Colonic mucosa (tissue), 4 donors: ENCODE results near the gene IL32. TPM values are rescaled to one million over a fixed set of nuclear protein-coding genes. Genes with fewer than 3 reads are reported as not detected.
A peak's percentile ranks its signal among the peaks of the same experiment; 100 is the strongest.

ENCODE experiments used
- DNase-seq: peaks from one replicate; pipeline ENCODE4 v3.0.0-alpha.2; 2020
- H3K27ac ChIP-seq: fragments of 200-600 bp; one replicate; pipeline ENCODE4 v1.8.0; 2021
- H3K27me3 ChIP-seq: fragments of 200-600 bp; one replicate; pipeline ENCODE4 v1.8.0; 2021
- H3K36me3 ChIP-seq: fragments of 200-600 bp; one replicate; pipeline ENCODE4 v1.8.0; 2021
- H3K4me1 ChIP-seq: fragments of 200-600 bp; one replicate; pipeline ENCODE4 v1.8.0; 2021; ENCODE audit warnings: mild to moderate bottlenecking
- H3K4me3 ChIP-seq: fragments of 200-600 bp; one replicate; pipeline ENCODE4 v1.8.0; 2021
- H3K9ac ChIP-seq, 2 donors: one replicate each; pipeline ENCODE4 v1.7.0; 2013; ENCODE audit warnings: control low read depth in 2 of 2, low read depth in 2 of 2, low read length in 2 of 2
- H3K9me3 ChIP-seq: fragments of 200-600 bp; one replicate; pipeline ENCODE4 v1.8.0; 2021
- intact Hi-C: fragments of 100-400 bp; cut with DNase I; formaldehyde crosslinking; loops from one replicate; pipeline ENCODE4 v1.14.1; 2022
- total RNA-seq, 2 donors: library from RNA; stranded (reverse); fragmentation: NEBNext Ultra II Directional in 1 of 2; extraction: Animal tissue kit (Norgen Biotek cat#: 25700) in 1 of 2; gene quantifications; one replicate each; pipeline ENCODE4 v1.2.1, GENCODE V29; 2021
- TF ChIP-seq, protein P1 (sequence below): fragments of 200-600 bp; IDR thresholded peaks from one replicate; pipeline ENCODE4 v1.8.0; 2022; ENCODE audit warnings: antibody characterized with exemption, mild to moderate bottlenecking
- donor health status: healthy.
- donor health status: DM: no; HTN: no; CAD: no.
- donor health status: DM: no; HTN: no; CAD: no.

Gene IL32
- total RNA-seq, 2 donors from 2014 or later = 256 to 329 TPM

GRCh38 chr16:3094289-3095027 lies 29.0 kb downstream of the IL32 start:
- Histone ChIP-seq H3K9me3 (no peaks in the 10 kb centered on the region), H3K27ac (no peak overlapping the region), H3K4me3 (no peak overlapping the region), H3K36me3 (no peaks in the 10 kb centered on the region), H3K27me3 (no peaks in the 10 kb centered on the region), H3K4me1 (no peaks in the 10 kb centered on the region), H3K9ac (no peak overlapping the region)
- DNase-seq = peak; percentile 67
- TF ChIP-seq, protein P1, sequence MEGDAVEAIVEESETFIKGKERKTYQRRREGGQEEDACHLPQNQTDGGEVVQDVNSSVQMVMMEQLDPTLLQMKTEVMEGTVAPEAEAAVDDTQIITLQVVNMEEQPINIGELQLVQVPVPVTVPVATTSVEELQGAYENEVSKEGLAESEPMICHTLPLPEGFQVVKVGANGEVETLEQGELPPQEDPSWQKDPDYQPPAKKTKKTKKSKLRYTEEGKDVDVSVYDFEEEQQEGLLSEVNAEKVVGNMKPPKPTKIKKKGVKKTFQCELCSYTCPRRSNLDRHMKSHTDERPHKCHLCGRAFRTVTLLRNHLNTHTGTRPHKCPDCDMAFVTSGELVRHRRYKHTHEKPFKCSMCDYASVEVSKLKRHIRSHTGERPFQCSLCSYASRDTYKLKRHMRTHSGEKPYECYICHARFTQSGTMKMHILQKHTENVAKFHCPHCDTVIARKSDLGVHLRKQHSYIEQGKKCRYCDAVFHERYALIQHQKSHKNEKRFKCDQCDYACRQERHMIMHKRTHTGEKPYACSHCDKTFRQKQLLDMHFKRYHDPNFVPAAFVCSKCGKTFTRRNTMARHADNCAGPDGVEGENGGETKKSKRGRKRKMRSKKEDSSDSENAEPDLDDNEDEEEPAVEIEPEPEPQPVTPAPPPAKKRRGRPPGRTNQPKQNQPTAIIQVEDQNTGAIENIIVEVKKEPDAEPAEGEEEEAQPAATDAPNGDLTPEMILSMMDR = peak; percentile 36
- intact Hi-C loops = no loop called here

DNA sequence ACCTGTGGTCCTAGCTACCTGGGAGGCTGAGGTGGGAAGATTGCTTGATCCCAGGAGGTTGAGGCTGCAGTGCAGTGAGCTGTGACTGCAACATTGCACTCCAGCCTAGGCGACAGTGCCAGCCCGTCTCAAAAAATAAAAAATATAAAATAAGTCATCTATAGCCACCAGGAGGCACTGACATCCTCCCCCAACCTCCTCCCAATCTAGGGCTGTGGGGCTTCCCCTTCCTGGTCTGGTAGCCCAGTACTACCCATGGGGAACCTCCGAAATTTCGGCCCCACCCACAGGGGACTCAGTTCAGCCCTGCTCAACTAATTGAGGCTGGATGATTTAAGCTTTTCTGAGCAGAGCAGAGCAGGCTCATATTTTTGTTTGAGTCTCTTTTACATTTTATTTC lies 30.4 kb downstream of the IL32 start:
- intact Hi-C loops = no loop called here
- DNase-seq = no peak

GRCh38 chr16:3096362-3096761 lies 30.9 kb downstream of the IL32 start:
- no peaks in the 10 kb centered on the region for H3K36me3 ChIP-seq
- no peaks in the 10 kb centered on the region for H3K27me3 ChIP-seq
- H3K9me3 ChIP-seq = no peaks in the 10 kb centered on the region
- intact Hi-C loops = no loop called here
- H3K9ac ChIP-seq = no peak overlapping the region
- no peak overlapping the region for H3K27ac ChIP-seq
- H3K4me3 ChIP-seq = no peak overlapping the region
- no peaks in the 10 kb centered on the region for H3K4me1 ChIP-seq
- TF ChIP-seq, protein P1 = no peak
- no peak for DNase-seq

More for the DNA sequence above, 30.4 kb downstream of the IL32 start:
- Histone ChIP-seq H3K4me1 (no peaks in the 10 kb centered on the region), H3K4me3 (no peak overlapping the region), H3K9ac (no peak overlapping the region), H3K9me3 (no peaks in the 10 kb centered on the region), H3K27me3 (no peaks in the 10 kb centered on the region), H3K27ac (no peak overlapping the region), H3K36me3 (no peaks in the 10 kb centered on the region)
- TF ChIP-seq, protein P1 = peak; percentile 16

DNA sequence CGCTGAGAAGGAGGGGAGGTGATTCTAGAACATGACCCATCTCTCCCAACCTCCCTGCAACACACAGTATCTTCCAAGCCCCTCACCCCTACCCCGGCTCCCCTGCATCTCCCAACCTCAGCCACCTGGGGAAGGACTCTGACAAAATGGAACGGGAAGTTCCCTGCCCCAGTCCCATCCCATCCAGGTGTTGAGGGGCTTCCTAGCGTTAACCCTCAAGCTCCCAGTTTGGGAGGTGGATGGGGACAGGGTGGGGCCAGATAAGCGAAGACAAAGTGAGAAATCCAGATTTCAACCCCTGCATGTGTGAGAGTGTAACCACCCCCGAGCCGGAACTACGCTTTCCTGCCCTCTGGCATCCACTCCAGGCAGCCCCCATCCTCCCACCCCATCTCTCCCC lies 31.8 kb downstream of the IL32 start:
- no peak overlapping the region for H3K27ac ChIP-seq
- H3K4me1 ChIP-seq = no peaks in the 10 kb centered on the region
- intact Hi-C loops = no loop called here
- H3K27me3 ChIP-seq = no peaks in the 10 kb centered on the region
- no peak overlapping the region for H3K9ac ChIP-seq
- DNase-seq = no peak
- no peaks in the 10 kb centered on the region for H3K36me3 ChIP-seq
- H3K4me3 ChIP-seq = no peak overlapping the region
- TF ChIP-seq, protein P1 = no peak
- H3K9me3 ChIP-seq = no peaks in the 10 kb centered on the region

DNA sequence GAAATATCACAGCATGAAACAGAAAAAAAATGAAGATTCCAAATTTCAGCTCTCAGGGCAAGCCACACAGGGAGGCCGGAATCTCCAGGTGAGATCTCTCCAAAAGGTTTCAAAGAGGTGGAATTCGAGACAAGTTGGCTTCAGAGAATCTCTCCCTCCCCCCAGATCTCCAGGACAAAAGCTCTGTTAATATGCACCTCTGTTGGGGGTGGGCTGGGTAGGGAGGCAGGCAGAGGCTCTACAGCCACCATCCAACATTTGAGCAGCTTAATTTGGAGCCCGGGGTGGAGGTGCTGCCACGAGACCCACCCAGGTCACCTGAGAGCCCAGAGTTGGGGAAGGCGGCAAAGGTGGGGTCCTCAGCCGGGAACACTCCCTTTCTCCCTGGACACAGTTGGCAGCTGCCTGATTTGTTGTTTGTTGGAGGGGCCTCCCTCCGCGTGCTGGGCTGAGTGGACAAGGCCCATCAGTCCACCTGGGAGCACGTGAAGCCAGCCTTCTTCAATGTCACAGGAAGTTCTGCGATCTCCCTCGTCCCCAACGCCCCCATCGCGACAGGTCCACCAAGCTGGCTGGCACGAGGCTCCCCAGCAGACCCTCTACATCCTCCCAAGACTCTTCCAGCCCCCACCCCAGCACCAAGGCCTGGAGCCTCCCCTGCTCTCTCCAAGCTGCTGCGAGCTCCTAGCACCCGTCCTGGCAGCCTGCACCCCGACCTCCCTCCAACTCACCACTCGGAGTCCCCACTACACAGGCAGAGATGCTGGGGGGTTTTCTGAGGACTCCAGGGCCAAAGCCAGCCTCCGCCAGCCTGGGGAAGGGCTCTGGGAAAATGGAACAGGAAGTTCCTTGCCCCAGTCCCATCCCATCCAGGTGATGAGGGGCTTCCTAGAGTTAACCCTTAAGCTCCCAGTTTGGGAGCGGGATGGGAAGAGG lies 33.3 kb downstream of the IL32 start, which contains the start of gene ZSCAN10:
TSS of gene ZSCAN10 (minus strand) at position 836 of the 936 bp plus-strand sequence. CDS start 6,357 bp downstream, outside the sequence.
- H3K36me3 ChIP-seq = no peaks in the 10 kb centered on the region
- no peak within 1 kb of the TSS for H3K9ac ChIP-seq
- H3K27me3 ChIP-seq = no peaks in the 10 kb centered on the region
- no peak for DNase-seq
- H3K9me3 ChIP-seq = no peaks in the 10 kb centered on the region
- no peak within 1 kb of the TSS for H3K4me3 ChIP-seq
- TF ChIP-seq, protein P1 = no peak
- H3K27ac ChIP-seq = no peak within 1 kb of the TSS
- intact Hi-C loops = no loop called here
- H3K4me1 ChIP-seq = no peaks in the 10 kb centered on the region
